GM21360 (cell line): ENCODE results near the gene GPS1.

Experiments used
- ATAC-seq: cut with Tn5 transposase; IDR thresholded peaks from one replicate; pipeline ENCODE4 v1.9.1; 2021; ENCODE audit warnings: mild to moderate bottlenecking, moderate library complexity; ENCODE audit not compliant: unreplicated experiment

Gene GPS1

DNA sequence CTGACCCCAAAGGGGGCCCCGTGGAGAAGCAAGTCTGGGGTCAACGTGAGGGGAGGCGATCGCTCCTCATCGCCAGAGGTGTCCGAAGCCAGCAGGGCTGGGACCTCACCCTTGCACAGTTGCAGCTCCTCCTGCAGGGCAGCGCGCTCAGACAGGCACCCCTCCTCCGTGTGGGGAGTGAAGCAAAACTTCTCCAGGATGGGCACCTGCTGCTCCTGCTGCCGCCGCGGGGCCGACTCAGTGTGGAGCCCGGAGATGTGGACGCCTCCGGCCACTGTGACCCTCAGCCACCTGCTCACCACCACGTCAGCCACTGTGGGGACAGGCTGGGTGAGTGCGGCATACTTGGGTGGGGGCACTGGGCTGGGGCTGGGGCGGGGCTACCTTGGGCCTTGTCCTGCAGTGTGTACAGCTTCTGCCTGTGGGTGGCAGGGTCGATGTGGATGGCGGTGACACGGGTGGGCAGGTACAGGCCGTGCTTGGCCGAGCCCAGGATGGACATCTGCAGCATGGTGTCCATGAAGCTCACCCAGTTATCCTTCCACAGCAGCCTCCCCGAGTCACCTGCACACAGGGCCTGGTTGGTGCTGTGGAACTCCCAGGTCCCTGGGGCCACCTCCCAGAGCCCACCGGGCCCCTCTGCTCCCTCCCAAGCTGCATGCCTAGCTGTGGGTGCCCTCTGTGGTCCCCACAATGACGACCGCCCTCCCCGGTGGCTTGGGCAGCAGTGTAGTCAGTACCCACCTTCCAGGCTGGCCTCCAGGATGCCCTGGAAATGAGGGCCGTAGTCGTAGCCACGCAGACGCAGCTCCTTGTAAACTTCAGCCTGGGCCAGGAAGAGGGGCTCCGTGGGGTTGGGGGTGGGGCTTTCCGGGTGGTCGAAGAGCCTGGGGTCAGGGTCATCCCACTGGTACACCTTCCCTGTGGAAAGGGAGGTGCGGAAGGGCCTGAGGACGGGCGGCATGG is 35.5 kb downstream of the GPS1 start:
- no peak for ATAC-seq

DNA sequence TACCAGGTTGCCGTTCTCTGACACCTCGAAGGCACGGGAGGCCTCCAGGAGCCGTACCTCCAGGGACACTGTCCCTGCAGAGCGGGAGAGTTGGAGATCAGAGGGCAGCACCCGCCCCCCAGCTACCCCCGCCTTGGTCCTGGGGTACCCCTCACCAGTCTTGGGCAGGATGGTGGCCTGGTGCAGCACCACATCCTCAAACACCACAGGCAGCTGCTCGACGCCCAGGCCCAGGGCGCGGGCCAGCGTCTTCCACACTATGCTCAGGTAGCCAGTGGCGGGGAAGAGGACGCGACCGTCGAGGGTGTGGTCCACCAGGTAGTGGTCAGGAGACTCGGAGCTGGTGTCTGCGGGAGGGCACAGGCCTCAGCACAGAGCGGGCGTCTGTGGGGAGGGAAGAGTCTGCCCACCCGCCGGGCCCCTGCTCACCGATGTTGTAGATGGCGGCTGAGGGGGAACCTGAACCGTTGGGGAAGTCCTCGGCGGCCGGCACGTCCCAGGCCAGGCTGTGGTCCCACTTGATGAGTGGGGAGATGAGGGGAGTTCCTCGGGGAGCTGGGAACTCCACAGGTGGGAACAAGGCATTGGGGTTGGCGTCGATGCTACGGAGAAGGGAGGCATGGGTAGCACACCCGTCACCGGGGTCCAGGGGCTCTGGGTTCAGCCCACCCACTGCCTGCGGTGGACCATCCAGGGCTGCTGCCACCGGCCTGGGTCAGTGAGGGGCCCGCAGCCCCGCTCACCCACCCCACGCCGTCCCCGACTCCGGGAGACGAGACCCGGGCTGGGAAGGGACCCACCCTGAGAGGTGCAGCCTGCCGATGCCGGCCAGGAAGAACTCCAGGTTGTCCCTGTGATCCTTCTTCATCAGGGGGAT is 36.5 kb downstream of the GPS1 start:
- no peak for ATAC-seq

DNA sequence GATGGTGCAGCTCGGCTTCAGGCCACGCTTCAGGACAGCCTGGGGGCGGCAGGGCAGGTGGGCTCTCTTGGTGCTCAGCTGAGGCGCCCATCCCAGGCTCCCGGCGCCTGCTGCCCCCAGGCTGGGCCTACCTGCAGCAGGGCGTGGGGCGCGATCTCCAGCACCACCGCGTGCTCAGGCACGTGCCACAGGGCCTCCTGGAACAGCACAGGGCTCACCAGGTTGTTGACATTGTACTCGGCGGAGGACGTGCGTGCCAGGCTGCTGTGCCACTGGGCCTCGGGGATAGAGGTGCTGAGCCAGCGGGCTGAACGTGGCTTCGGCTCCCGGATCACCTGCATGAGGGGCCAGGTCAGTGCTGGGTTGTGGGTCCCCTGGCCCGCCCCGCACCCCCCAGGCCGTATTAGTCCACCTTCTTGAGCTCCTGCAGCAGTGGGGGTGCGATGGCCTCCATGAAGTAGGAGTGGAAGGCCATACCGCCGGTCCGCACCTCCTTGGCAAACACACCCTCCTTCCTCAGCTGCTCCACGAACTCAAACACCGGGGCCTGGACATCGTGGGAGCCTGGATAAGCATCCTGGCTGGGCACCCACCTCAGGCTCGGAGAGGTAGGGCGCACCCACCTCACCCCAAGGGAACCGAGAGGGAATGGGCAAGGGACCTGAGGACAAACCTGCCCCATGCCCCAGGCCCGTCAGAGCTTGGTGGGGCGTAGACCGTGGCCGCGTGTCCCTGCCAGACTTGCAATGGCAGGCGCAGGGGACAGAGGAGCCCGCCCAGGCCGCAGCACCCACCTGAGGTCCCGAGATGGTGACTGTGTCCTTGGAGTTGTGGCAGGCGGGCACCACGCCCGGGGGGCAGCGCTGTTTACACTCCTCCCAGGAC is 37.4 kb downstream of the GPS1 start:
- no peak for ATAC-seq

DNA sequence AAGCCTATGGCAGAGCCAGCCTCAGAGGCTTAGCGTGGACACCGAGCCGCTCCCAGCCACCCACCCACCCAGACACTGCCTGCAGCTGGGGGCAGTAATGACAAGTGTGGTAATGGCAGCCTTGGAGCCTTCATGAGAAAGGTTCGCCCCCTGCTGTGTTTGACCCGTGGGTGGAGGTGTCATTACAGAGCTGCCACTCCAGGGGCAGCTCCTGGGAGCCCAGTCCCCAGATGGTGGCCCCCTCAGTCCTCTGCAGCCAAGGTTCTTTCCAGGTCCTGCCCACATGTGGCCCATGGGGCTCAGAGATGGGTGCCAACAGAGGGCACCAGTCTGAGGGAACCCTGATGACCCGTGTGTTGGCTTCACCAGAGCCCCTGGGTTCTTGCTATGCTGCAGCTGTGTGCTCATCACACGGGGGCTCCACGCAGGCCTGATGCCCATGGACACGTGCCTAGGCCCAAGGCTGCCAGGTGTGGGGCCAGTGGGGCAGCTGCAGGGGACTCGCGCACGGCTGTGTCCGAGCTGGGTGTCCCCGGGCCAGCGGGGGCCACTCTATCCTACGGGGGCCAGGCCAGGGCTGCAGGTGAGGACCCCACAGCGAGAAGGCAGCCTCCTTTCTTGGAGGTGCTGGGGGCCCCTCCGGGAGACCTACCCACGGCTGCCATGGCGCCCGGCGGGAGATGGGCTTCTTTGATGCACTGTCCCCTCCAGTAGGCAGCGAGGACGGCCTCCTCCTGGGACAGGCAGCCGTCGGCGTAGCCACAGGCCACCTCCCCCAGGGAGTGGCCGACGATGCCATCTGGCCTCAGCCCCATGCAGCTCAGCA is 38.2 kb downstream of the GPS1 start:
- no peak for ATAC-seq

DNA sequence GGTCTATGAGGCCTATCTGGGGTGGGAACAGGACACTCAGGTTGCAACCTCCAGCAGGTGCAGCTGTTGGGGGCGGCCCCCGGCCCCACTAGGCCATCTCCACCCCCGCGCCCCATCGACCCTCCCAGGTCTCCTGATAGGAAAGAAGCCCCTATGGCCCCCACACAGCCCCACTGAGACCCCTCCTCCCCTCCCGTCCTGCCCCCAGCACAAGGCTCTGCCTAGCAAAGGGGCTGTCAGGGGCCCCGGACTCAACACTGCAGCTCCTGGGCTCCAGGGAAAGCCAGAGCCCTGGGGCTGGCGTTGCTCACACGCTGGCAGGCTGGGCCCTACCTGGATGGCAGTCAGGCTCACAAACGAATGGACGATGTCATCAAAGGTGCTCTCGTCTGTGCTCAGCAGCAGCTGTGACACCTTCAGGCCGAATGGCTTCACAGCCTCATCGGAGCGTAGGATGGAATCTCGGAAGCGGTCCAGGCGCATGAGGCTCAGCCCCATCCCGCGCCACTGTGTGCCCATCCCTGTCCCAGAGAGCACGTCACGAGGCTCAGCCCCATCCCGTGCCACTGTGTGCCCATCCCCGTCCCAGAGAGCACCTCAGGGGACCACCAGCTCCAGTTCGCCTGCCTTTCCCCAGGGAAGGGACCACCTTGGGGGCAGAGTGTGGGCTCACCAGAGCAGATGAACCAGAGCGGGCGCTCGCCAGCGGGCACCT is 39.0 kb downstream of the GPS1 start:
- ATAC-seq, result no peak

DNA sequence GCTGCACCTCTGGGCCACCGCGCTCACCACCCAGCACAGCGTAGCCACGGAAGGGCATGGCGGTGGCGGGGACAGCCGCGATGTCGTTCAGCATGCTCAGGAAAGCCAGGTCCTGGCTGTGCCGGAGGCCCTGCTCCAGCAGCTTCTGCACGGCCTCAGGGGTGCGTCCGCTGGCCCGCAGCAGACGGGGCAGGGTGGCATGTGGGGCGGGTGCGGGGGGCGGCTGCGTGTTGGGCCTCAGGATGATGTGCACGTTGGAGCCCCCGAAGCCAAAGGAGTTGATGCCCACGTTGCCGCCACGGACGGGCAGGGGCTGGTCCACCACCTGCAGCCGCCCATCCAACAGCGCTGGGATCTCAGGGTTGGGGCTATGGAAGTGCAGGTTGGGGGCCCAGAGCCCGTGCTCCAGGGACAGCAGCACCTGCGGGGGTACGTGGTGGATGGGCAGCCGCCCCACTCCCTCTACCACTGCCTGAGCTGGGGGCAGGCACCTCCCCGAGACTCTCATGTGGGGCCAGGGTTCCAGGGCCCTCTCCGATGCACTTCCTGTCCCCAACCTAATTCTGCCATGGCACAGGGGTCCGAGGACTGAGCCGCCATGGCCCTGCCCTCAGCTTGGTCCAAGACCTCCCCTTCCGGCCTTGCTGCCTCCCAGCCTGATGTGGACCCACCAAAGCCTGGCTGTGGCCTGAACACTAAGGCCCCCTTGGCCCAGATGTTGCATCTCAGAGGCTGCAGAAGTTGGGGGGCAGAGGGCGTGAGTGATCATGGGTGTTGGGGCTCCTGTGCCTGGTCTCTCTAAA is 39.8 kb downstream of the GPS1 start:
- no peak for ATAC-seq

DNA sequence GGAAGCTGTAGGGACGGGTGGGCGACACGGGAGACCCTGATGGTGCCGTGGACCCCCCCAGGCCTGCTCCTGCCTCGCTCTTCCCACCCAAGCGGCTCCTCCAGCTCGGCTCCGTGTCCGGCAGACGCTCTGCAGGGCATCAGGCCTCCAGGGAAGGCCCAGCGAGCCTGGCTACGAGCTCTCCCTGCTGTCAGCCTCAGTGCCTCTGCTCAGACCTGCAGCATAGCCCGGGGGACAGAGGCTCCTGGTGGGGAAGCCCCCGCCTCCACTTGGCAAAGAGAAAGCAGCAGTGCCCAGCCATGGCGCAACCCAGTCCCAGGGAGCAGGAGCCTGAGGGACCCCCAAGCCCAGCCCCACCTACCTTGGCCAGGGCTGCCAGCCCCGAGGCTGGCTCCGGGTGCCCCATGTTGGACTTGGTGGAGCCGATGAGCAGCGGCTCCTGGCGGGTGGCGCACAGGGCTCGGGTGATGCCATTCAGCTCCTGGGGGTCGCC is 40.4 kb downstream of the GPS1 start:
- no peak for ATAC-seq

DNA sequence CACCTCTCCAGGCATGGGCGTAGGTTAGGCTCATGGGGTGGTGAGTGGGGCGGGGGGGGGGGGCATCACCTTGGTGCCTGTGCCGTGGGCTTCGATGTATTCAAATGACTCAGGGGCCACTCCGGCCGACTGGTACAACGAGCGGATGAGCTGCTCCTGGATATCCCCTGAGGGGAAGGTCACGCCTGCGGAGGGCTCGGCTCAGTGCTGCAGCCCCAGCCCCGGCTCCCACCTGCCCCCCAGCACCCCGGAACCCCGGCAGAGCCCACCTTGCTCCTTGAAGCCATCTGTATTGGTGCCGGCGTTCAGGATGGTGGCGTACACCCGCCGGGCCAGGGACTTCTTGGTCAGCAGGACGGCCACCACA is 40.9 kb downstream of the GPS1 start:
- no peak for ATAC-seq

DNA sequence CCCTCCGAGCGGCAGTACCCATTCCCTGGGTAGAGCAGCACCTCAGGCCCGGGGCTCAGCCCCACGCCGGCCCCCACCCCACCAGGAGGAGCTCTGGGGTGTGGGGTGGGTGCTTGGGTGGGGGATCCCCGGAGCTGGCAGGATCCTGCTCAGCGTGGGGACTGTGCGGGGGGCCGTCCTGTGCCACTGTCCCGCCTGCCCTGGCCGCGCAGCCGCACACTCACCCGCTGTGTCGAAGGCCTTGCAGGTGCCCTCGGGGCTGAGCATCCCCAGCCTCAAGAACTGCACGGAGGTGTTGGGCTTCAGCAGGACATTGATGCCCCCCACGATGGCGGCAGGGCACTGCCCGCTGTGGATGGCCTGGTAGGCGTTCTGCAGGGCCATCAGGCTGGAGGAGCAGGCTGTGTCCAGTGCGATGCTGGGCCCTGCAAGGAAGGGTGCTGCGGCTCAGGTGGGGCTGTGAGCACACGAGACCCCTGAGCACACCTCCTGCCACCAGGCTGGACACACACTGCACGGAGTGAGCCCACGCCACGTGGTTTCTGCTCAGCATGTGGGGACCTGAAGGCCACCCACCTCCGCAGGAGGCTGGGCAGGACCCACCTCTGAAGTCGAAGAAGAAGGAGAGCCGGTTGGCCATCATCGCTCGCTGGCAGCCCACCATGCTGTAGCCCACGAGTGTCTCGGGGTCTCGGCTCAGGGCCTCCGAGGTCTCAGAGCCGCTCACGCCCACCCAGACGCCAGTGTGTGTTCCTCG is 41.5 kb downstream of the GPS1 start:
- ATAC-seq, result no peak

DNA sequence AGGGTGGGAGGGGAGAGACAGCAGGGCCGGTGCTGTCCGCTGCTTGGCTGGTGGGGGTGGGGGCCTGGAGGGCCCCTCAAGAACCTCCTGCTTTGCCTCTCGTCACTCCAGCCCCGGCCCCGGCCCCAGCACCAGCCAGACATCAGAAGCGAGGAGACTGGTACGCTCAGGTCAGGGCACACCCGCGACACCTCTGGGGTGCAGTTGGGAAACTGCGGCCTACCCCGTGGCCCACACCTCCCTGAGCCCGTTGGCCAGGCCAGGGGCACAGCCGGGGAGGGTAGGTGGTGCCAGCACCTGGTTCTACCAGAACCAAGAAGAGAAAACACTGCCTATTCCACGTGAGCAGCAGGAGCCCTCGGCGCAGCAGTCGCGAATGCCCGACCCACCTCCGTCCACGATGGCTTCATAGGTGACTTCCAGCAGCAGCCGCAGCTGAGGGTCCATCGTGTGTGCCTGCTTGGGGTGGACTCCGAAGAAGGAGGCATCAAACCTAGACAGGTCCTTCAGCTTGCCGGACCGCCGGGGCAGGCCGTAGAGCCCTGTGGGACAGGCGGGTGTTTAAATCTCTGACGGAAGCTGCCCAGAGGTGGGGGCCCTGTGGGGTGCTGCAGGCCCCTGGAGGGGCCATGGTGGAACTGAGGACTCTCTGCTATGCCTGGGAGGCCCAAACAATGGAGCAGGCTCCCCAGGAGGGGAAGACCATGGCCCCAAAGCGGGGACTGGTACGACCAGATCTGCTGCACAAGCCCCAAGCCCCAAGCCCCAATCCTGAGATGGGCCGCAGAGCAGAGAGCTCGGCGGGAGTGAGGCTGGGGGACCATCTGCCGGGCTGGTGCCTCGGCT is 43.5 kb downstream of the GPS1 start:
- no peak for ATAC-seq

DNA sequence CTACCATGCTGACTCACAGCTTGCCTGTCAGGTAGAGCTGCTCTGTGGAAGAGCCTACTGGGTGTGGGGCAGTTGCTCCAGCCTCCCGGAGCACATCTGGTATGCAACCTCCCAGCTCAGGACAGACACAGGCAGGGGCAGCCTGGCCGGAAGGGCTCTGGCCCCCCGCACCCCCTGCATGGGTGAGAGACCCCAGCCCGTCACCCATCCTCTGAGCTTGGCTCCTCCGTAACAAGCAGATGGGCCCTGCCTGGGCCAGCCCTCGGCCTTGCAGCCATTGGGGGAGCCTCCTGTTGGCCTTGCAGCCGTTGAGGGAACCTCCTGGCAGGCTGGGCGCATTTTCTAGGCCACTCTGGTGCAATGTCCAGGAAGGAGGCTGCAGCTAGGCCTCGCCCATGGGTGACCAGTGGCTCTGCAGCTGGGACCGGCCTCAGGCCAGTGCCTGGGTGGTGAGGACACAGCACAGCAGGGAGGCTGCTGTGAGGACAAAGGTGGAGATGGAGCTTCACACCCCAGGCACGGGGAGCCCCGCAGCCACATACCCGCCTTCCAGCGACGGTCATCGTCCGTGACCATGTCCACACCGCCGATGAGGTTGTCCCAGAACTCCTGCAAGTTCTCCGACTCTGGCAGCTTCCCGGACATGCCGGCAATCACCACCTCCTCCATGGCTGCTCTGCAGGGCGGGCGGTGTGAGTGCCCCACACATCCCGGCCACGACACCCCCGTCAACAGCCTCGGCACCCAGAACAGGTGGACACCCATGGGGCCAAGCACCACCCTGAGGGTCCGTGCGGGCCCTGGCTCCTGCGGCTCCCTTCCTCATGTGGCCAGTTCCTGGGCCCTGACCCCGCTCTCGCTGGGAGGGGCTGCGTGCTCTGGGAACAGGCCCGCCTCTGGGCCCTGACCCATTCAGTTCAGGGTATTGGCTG is 44.3 kb downstream of the GPS1 start:
- ATAC-seq, result no peak

DNA sequence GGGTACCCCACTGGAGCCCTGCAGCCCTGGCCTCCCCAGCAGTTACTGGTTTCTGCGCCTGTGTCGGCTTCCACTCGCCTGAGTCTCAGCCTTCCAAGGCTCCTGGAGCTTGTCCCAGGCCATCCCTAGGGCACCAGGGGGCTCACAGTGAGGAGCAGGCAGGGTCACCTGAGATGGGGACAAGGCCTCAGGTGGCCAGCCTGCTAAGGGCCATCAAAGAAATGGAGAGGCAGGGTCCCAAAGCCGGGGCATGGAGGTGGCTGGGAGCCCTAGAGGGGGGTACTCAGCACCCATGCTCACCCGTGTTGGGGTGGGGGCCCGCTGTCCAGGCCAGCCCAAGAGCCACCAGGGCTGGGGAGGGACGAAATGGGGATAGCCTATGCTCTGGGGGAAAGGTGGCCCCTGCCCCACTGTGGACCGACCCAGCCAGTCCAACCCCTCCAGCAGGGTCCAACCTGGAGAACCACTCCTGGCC is 45.0 kb downstream of the GPS1 start:
- no peak for ATAC-seq

DNA sequence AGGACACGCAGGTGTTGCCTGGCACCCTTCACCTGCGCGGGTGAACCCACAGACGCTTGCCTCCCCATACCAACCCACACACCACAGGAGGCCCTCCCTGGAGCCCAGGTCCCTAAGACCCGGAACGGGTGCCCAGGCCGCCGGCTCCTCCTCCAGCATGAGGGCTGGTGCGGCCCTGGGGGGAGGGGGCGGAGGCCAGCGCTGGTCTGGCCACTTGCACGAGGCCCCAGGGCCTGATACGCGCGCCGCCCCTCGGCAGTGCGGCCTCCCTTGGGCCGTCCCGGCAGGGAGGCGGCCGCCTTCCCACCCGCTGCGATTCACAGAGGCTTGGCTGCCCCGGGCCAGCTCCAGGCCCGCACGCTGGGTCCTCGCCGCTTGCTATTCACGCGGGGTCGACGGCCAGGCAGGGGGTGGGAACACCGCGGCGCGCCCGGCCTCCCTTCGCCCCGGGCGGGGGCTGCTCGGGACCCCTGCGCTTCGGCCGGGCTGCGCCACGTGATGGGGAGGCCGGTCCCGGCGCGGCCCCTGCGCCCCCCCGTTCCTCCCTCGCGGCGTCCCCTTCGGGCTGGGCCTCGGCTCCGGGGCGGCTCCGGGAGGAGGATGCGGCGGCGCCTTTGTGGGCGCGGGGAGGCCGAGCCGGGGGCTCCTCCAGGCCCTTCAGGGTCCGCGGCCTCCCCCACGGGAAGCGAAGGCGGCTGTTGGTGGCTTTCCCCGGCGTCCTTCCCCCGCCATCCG is 45.7 kb downstream of the GPS1 start:
- peak; percentile 2 for ATAC-seq

DNA sequence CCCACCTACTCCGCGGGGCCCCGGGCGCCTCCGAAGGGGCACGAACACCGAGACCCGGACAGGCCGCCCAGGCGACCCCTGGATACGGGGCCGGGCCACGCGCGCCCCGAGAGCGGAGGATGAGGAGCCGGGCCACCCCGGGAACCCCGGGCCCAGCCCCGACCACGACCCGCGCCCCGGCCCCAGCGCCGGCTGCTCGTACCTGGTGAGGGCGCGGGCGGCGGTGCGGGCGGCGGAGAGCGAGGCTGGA is 46.1 kb downstream of the GPS1 start:
- no peak for ATAC-seq
